T-cell (primary cell): ENCODE measurements around the gene CSTF1. TPM values are rescaled to one million over a fixed set of nuclear protein-coding genes. Genes with fewer than 3 reads are reported as not detected.

Source experiments
- ATAC-seq, 4 experiments: fragments of 200-7000 bp in 3 of 4; fragments of 150-1000 bp in 1 of 4; cut with Tn5 transposase; replicated peaks in 1 of 4; 1 replicate in 3 of 4; 2 replicates in 1 of 4; pipeline ENCODE4 v1.10.0; 2021; ENCODE audit warnings: moderate library complexity in 3 of 4, mild to moderate bottlenecking in 2 of 4, moderate number of reproducible peaks in 1 of 4
- CTCF ChIA-PET, 2 donors: fragments of 300-600 bp; sonication (Branson Sonifier 250); formaldehyde crosslinking; loops; one replicate each; lab custom pipeline; 2022; ENCODE audit warnings: antibody characterized with exemption in 2 of 2; lab: Charles Lee
- POLR2A ChIA-PET, 2 donors: fragments of 300-600 bp; sonication (Branson Sonifier 250); formaldehyde crosslinking; loops; one replicate each; lab custom pipeline; 2022; ENCODE audit warnings: antibody characterized with exemption in 2 of 2; lab: Charles Lee
- DNase-seq, 35 experiments: peaks; one replicate each; pipeline versions ENCODE4 v3.0.0 to v3.0.0-alpha.2; 2013 to 2023
- H3K27ac ChIP-seq: one replicate; pipeline ENCODE4 v1.5.1; 2013; ENCODE audit warnings: low read length
- H3K27me3 ChIP-seq, 2 experiments: replicated peaks in 1 of 2; 1 replicate in 1 of 2; 2 replicates in 1 of 2; pipeline versions ENCODE4 v1.6.1 to v1.7.0; 2013; ENCODE audit warnings: low read length in 1 of 2, mixed read lengths in 1 of 2; ENCODE audit not compliant: control insufficient read depth in 2 of 2, insufficient read depth in 2 of 2; ENCODE audit errors: extremely low read depth in 1 of 2
- H3K36me3 ChIP-seq, 2 donors: 1 replicate in 1 of 2; 2 replicates in 1 of 2; pipeline versions ENCODE4 v1.6.1 to v1.7.0; 2013; ENCODE audit warnings: low read length in 1 of 2; ENCODE audit not compliant: control insufficient read depth in 2 of 2, insufficient read depth in 1 of 2; ENCODE audit errors: extremely low read depth in 1 of 2
- H3K4me1 ChIP-seq, 2 experiments: 1 replicate in 1 of 2; 2 replicates in 1 of 2; pipeline versions ENCODE4 v1.6.1 to v1.7.0; 2013; ENCODE audit warnings: low read length in 2 of 2, mixed read lengths in 1 of 2; ENCODE audit not compliant: insufficient read depth in 2 of 2, control insufficient read depth in 1 of 2; ENCODE audit errors: extremely low read depth in 1 of 2
- H3K4me3 ChIP-seq, 2 donors: 1 replicate in 1 of 2; 2 replicates in 1 of 2; pipeline versions ENCODE4 v1.5.1 to v1.7.0; 2013; ENCODE audit warnings: mild to moderate bottlenecking in 2 of 2, low read length in 1 of 2, moderate library complexity in 1 of 2; ENCODE audit not compliant: control insufficient read depth in 1 of 2; ENCODE audit errors: extremely low read depth in 1 of 2
- H3K9me3 ChIP-seq: 2 replicates; pipeline ENCODE4 v1.7.0; 2013
- H3K27ac Mint-ChIP-seq, 2 donors: one replicate each; pipeline ENCODE4 v1.8.0; 2020 to 2021; ENCODE audit warnings: mild to moderate bottlenecking in 2 of 2, mixed read lengths in 2 of 2
- H3K27me3 Mint-ChIP-seq, 2 donors: one replicate each; pipeline ENCODE4 v1.8.0; 2021 to 2022; ENCODE audit warnings: mixed read lengths in 2 of 2
- H3K36me3 Mint-ChIP-seq: one replicate; pipeline ENCODE4 v1.8.0; 2021; ENCODE audit warnings: mixed read lengths
- H3K4me1 Mint-ChIP-seq, 3 donors: one replicate each; pipeline ENCODE4 v1.8.0; 2020 to 2022; ENCODE audit warnings: mixed read lengths in 3 of 3, mild to moderate bottlenecking in 1 of 3
- H3K4me3 Mint-ChIP-seq, 3 donors: one replicate each; pipeline ENCODE4 v1.8.0; 2020 to 2022; ENCODE audit warnings: mild to moderate bottlenecking in 3 of 3, mixed read lengths in 3 of 3, moderate library complexity in 3 of 3
- H3K9me3 Mint-ChIP-seq, 3 donors: one replicate each; pipeline ENCODE4 v1.8.0; 2020 to 2022; ENCODE audit warnings: mixed read lengths in 3 of 3
- WGBS: methylation state at CpG from one replicate; pipeline ENCODE4 v1.1.5; 2013; ENCODE audit warnings: missing lambda C conversion rate; ENCODE audit not compliant: insufficient coverage; 5-methylcytosine and 5-hydroxymethylcytosine counted together
- total RNA-seq, 35 experiments: library from RNA in 6 of 35; stranded (reverse) in 6 of 35; fragments of 120-200 nt in 1 of 35; gene quantifications; one replicate each; pipeline versions ENCODE4 v1.2.1 to v1.2.4 and lab custom pipeline; 2013 to 2026

The CSTF1 gene
- total RNA-seq, 5 donors from 2014 or later (not counting 1 experiment from before 2014, with no cell fraction given) = 17.3 to 47.7 (median 41.9) TPM

- peaks cover 8% of the 10 kb centered on the region for H3K36me3 Mint-ChIP-seq
- no peak overlapping the region for H3K27ac Mint-ChIP-seq
- DNase-seq (no peak), ATAC-seq (no peak)
- H3K36me3 ChIP-seq = no peaks in the 10 kb centered on the region
- no peak overlapping the region for H3K4me3 Mint-ChIP-seq
- ChIA-PET POLR2A (interaction anchor here in 1 of 2 donors (0.6 kb wide), 1 partner anchor 37 kb away, joined by 3 read pairs; no protein-coding TSS in a partner anchor), CTCF (interaction anchor here in 1 of 2 donors (0.7 to 1.8 kb wide), 2 partner anchors 14 to 15 kb away, joined by 3 to 11 read pairs; partner anchors contain the start of gene CASS4)
- peaks cover 22 to 37% of the 10 kb centered on the region in 2 experiments for H3K4me1 ChIP-seq
- H3K9me3 ChIP-seq = no peaks in the 10 kb centered on the region
- H3K27ac ChIP-seq = no peak overlapping the region
- no peaks in the 10 kb centered on the region for H3K27me3 Mint-ChIP-seq
- H3K9me3 Mint-ChIP-seq = no peaks in the 10 kb centered on the region
- peaks cover 55 to 72% (median 65%) of the 10 kb centered on the region in 3 donors for H3K4me1 Mint-ChIP-seq
- H3K4me3 ChIP-seq = no peak overlapping the region
- H3K27me3 ChIP-seq = no peaks in the 10 kb centered on the region
Observed at GRCh38 chr20:56426926-56427325, 34.5 kb downstream of the CSTF1 start.

- peaks cover 47 to 67% (median 59%) of the 10 kb centered on the region in 3 donors for H3K4me1 Mint-ChIP-seq
- Histone ChIP-seq H3K9me3 (no peaks in the 10 kb centered on the region), H3K4me1 (peaks cover 14 to 29% of the 10 kb centered on the region in 2 experiments), H3K36me3 (no peaks in the 10 kb centered on the region), H3K4me3 (no peak overlapping the region), H3K27ac (no peak overlapping the region), H3K27me3 (no peaks in the 10 kb centered on the region)
- H3K9me3 Mint-ChIP-seq = no peaks in the 10 kb centered on the region
- ChIA-PET CTCF (interaction anchor here in 1 of 2 donors (1.8 kb wide), 1 partner anchor 16 kb away, joined by 11 read pairs; the partner anchor contains the start of gene CASS4), POLR2A (interaction anchor here in 1 of 2 donors (1.1 kb wide), 1 partner anchor 15 kb away, joined by 4 read pairs; the partner anchor contains the start of gene CASS4)
- H3K27ac Mint-ChIP-seq = peak overlapping the region; percentile 98
- no peak for DNase-seq
- no CpG with 5 or more reads among the region's 4 CpGs for WGBS
- peaks cover 5% of the 10 kb centered on the region for H3K36me3 Mint-ChIP-seq
- H3K27me3 Mint-ChIP-seq = no peaks in the 10 kb centered on the region
- H3K4me3 Mint-ChIP-seq = peak overlapping the region in 1 of 3 donors; percentile 83
- ATAC-seq = no peak
Observed at GRCh38 chr20:56427797-56428196, 35.4 kb downstream of the CSTF1 start.

- H3K4me3 ChIP-seq = no peak overlapping the region
- DNase-seq = no peak
- peaks cover 12 to 31% of the 10 kb centered on the region in 2 experiments for H3K4me1 ChIP-seq
Observed at GRCh38 chr20:56428410-56428809, 36.0 kb downstream of the CSTF1 start.

GRCh38 chr20:56428881-56429280, 36.4 kb downstream of the CSTF1 start:
- peak overlapping the region; percentile 67 for H3K27ac ChIP-seq
- no peak for DNase-seq

More at GRCh38 chr20:56428410-56428809, 36.0 kb downstream of the CSTF1 start:
- Mint-ChIP-seq H3K27me3 (no peaks in the 10 kb centered on the region), H3K27ac (peak overlapping the region; percentile 98), H3K4me1 (peaks cover 49 to 68% (median 61%) of the 10 kb centered on the region in 3 donors), H3K9me3 (no peaks in the 10 kb centered on the region), H3K36me3 (peaks cover 8% of the 10 kb centered on the region), H3K4me3 (peak overlapping the region in 2 of 3 donors; percentile 82 to 83)
- ATAC-seq = no peak
- CTCF ChIA-PET = no interaction called here
- Histone ChIP-seq H3K27me3 (no peaks in the 10 kb centered on the region), H3K36me3 (no peaks in the 10 kb centered on the region), H3K27ac (no peak overlapping the region), H3K9me3 (no peaks in the 10 kb centered on the region)
- WGBS = 89% methylated on average over 4 of the region's 5 CpGs
- POLR2A ChIA-PET = interaction anchor here in 1 of 2 donors (1.1 kb wide), 1 partner anchor 16 kb away, joined by 4 read pairs; the partner anchor contains the start of gene CASS4

GRCh38 chr20:56429502-56429901, 37.1 kb downstream of the CSTF1 start:
- Mint-ChIP-seq H3K27ac (peak overlapping the region; percentile 98), H3K4me1 (peaks cover 55 to 76% (median 66%) of the 10 kb centered on the region in 3 donors), H3K4me3 (peak overlapping the region; percentile 82 to 86 (median 83)), H3K36me3 (peaks cover 13% of the 10 kb centered on the region), H3K9me3 (no peaks in the 10 kb centered on the region), H3K27me3 (no peaks in the 10 kb centered on the region)
- DNase-seq = no peak
- Histone ChIP-seq H3K4me1 (peaks cover 12 to 38% of the 10 kb centered on the region in 2 experiments), H3K4me3 (peak overlapping the region; percentile 44 to 53), H3K36me3 (no peaks in the 10 kb centered on the region), H3K9me3 (no peaks in the 10 kb centered on the region), H3K27me3 (no peaks in the 10 kb centered on the region), H3K27ac (peak overlapping the region; percentile 67)
- ChIA-PET CTCF (no interaction called here), POLR2A (no interaction called here)
- 36% methylated on average over 5 of the region's 6 CpGs for WGBS
- ATAC-seq = peak; percentile 30 to 47 (median 40)

More at GRCh38 chr20:56428881-56429280, 36.4 kb downstream of the CSTF1 start:
- no peaks in the 10 kb centered on the region for H3K9me3 ChIP-seq
- no peaks in the 10 kb centered on the region for H3K36me3 ChIP-seq
- Mint-ChIP-seq H3K36me3 (peaks cover 10% of the 10 kb centered on the region), H3K4me1 (peaks cover 53 to 73% (median 65%) of the 10 kb centered on the region in 3 donors), H3K27me3 (no peaks in the 10 kb centered on the region), H3K27ac (peak overlapping the region; percentile 98), H3K9me3 (no peaks in the 10 kb centered on the region), H3K4me3 (peak overlapping the region; percentile 82 to 86 (median 83))
- H3K4me3 ChIP-seq = peak overlapping the region; percentile 44 to 53
- no peak for ATAC-seq
- POLR2A ChIA-PET = interaction anchor here in 1 of 2 donors (1.1 kb wide), 1 partner anchor 16 kb away, joined by 4 read pairs; the partner anchor contains the start of gene CASS4
- CTCF ChIA-PET = no interaction called here
- whole genome bisulfite sequencing = 75% methylated on average over 8 of the region's 8 CpGs
- peaks cover 12 to 36% of the 10 kb centered on the region in 2 experiments for H3K4me1 ChIP-seq
- H3K27me3 ChIP-seq = no peaks in the 10 kb centered on the region

- no peak for DNase-seq
- peak overlapping the region in 1 of 2 donors; percentile 44 for H3K4me3 ChIP-seq
- ATAC-seq = peak; percentile 20 to 35 (median 32)
- H3K36me3 Mint-ChIP-seq = peaks cover 13% of the 10 kb centered on the region
- peaks cover 51 to 73% (median 64%) of the 10 kb centered on the region in 3 donors for H3K4me1 Mint-ChIP-seq
- H3K27ac Mint-ChIP-seq = peak overlapping the region; percentile 98
- 17% methylated on average over 1 of the region's 4 CpGs for WGBS
- H3K9me3 Mint-ChIP-seq = no peaks in the 10 kb centered on the region
- peak overlapping the region; percentile 67 for H3K27ac ChIP-seq
- H3K9me3 ChIP-seq = no peaks in the 10 kb centered on the region
- no peaks in the 10 kb centered on the region for H3K27me3 ChIP-seq
- H3K4me3 Mint-ChIP-seq = peak overlapping the region; percentile 82 to 86 (median 83)
- ChIA-PET CTCF (no interaction called here), POLR2A (no interaction called here)
- no peaks in the 10 kb centered on the region for H3K36me3 ChIP-seq
- peaks cover 12 to 38% of the 10 kb centered on the region in 2 experiments for H3K4me1 ChIP-seq
- no peaks in the 10 kb centered on the region for H3K27me3 Mint-ChIP-seq
Observed at GRCh38 chr20:56429941-56430340, 37.5 kb downstream of the CSTF1 start.
